HepG2 (cell line): Measurements from ENCODE around the gene PRRG3. TPM values are rescaled to one million over a fixed set of nuclear protein-coding genes. Genes with fewer than 3 reads are reported as not detected.

Experiments
- ATAC-seq: fragments of 200-7000 bp; cut with Tn5 transposase; 3 replicates; pipeline ENCODE4 v1.9.1; 2020; ENCODE audit warnings: mild to moderate bottlenecking, moderate library complexity
- BruUV-seq: library from RNA; stranded (reverse); fragments of 400-500 nt; replicated peaks from 2 replicates; lab custom pipeline; 2021; lab: Mats Ljungman, UMichigan
- CTCF ChIA-PET: fragments of 300-600 bp; formaldehyde crosslinking; extraction: SDS; loops from one replicate; lab custom pipeline; 2021; ENCODE audit warnings: low total read pairs, inconsistent platforms, low intra/inter-chr PET ratio; lab: Yijun Ruan, JAX
- POLR2A ChIA-PET: fragments of 350-600 bp; sonication (Branson Sonifier 250); formaldehyde crosslinking; loops from one replicate; lab custom pipeline; 2020; ENCODE audit warnings: antibody characterized with exemption, inconsistent platforms; lab: Yijun Ruan, JAX
- DNase-seq: peaks from one replicate; pipeline ENCODE4 v3.0.0-alpha.2; 2015; ENCODE audit warnings: low spot score
- FAIRE-seq: peaks from 3 replicates; lab custom pipeline; 2011; peaks lifted over from hg19 to GRCh38; lab: Jason Lieb, UNC
- H2AFZ ChIP-seq: one replicate; pipeline ENCODE4 v1.6.1; 2011; ENCODE audit warnings: low read length, inconsistent platforms
- H3K27ac ChIP-seq: fragments of 300-600 bp; 3 replicates; pipeline ENCODE4 v1.8.0; 2011; ENCODE audit warnings: mixed run types, mild to moderate bottlenecking, mixed read lengths, low read length, inconsistent platforms; ENCODE audit not compliant: insufficient read depth; ENCODE audit errors: extremely low read length
- H3K27me3 ChIP-seq, 2 experiments: fragments of 200-600 bp in 1 of 2; 2 replicates in 1 of 2; 3 replicates in 1 of 2; pipeline versions ENCODE4 v1.6.0 to v1.8.0; 2011; ENCODE audit warnings: low read length in 2 of 2, mild to moderate bottlenecking in 2 of 2, moderate library complexity in 2 of 2, inconsistent platforms in 1 of 2; ENCODE audit not compliant: insufficient read depth in 2 of 2, control insufficient read depth in 1 of 2
- H3K36me3 ChIP-seq, 2 experiments: fragments of 200-600 bp in 1 of 2; replicated peaks in 1 of 2; 2 replicates in 1 of 2; 3 replicates in 1 of 2; pipeline versions ENCODE4 v1.5.1 to v1.8.0; 2011; ENCODE audit warnings: low read length in 2 of 2, inconsistent platforms in 1 of 2; ENCODE audit not compliant: insufficient read depth in 2 of 2, control insufficient read depth in 1 of 2
- H3K4me1 ChIP-seq: 2 replicates; pipeline ENCODE4 v1.5.1; 2012; ENCODE audit warnings: low read length, inconsistent platforms; ENCODE audit not compliant: insufficient read depth
- H3K4me2 ChIP-seq: 2 replicates; pipeline ENCODE4 v1.6.0; 2011; ENCODE audit warnings: low read depth, low read length, inconsistent platforms
- H3K4me3 ChIP-seq, 3 experiments: fragments of 200-600 bp in 1 of 3; sonication (generic), shearing (Covaris generic) in 1 of 3; replicated peaks in 1 of 3; 2 replicates each; pipeline ENCODE4 v1.5.1; 2011 to 2016; ENCODE audit warnings: low read length in 3 of 3, inconsistent platforms in 2 of 3, low read depth in 2 of 3, mild to moderate bottlenecking in 2 of 3, control low read depth in 1 of 3, mixed read lengths in 1 of 3; ENCODE audit not compliant: insufficient read depth in 1 of 3
- H3K79me2 ChIP-seq: one replicate; pipeline ENCODE4 v1.6.1; 2011; ENCODE audit warnings: low read length, inconsistent platforms; ENCODE audit not compliant: insufficient read depth
- H3K9ac ChIP-seq: 2 replicates; pipeline ENCODE4 v1.6.0; 2011; ENCODE audit warnings: mild to moderate bottlenecking, low read depth, low read length, inconsistent platforms; ENCODE audit not compliant: insufficient read depth
- H3K9me3 ChIP-seq: 2 replicates; pipeline ENCODE4 v1.5.1; 2012; ENCODE audit warnings: mild to moderate bottlenecking, low read length
- H4K20me1 ChIP-seq: 2 replicates; pipeline ENCODE4 v1.6.0; 2011; ENCODE audit warnings: inconsistent platforms, mild to moderate bottlenecking, low read length, moderate library complexity; ENCODE audit not compliant: insufficient read depth
- ATF7 ChIP-seq, 2 experiments: fragments of 450-650 bp in 1 of 2; sonication (generic) in 1 of 2; formaldehyde crosslinking in 1 of 2; IDR thresholded peaks; 2 replicates each; pipeline versions ENCODE4 v1.4.0 to v1.6.1; 2016 to 2020; ENCODE audit warnings: antibody characterized with exemption in 1 of 2, mild to moderate bottlenecking in 1 of 2, missing genetic modification reagents in 1 of 2
- CTCF ChIP-seq: sonication (generic); formaldehyde crosslinking; IDR thresholded peaks from 2 replicates; pipeline ENCODE4 v1.5.0; 2020; ENCODE audit warnings: mild to moderate bottlenecking, missing genetic modification reagents, moderate library complexity
- NFE2 ChIP-seq: sonication (generic); formaldehyde crosslinking; IDR thresholded peaks from 2 replicates; pipeline ENCODE4 v1.4.0; 2020; ENCODE audit warnings: missing genetic modification reagents
- NFKBIZ ChIP-seq: IDR thresholded peaks from 2 replicates; pipeline ENCODE4 v1.6.1; 2018; ENCODE audit warnings: missing genetic modification reagents, missing compliant biosample characterization
- SIN3B ChIP-seq: fragments of 150-350 bp; IDR thresholded peaks from 2 replicates; pipeline ENCODE4 v1.6.1; 2014; ENCODE audit warnings: low read length
- STAG1 ChIP-seq: sonication (generic); formaldehyde crosslinking; IDR thresholded peaks from 2 replicates; pipeline ENCODE4 v1.4.0; 2020; ENCODE audit warnings: missing genetic modification reagents
- ZEB1 ChIP-seq: IDR thresholded peaks from 2 replicates; pipeline ENCODE4 v1.6.1; 2012; ENCODE audit warnings: mild to moderate bottlenecking, low read depth, inconsistent platforms; ENCODE audit not compliant: insufficient replicate concordance
- ZNF256 ChIP-seq: sonication (generic); formaldehyde crosslinking; conservative IDR thresholded peaks from 2 replicates; pipeline ENCODE4 v1.4.0; 2020; ENCODE audit warnings: missing genetic modification reagents
- ZNF646 ChIP-seq: sonication (generic); formaldehyde crosslinking; IDR thresholded peaks from 2 replicates; pipeline ENCODE4 v1.9.0; 2021; ENCODE audit warnings: mild to moderate bottlenecking, missing genetic modification reagents
- WGBS: methylation state at CpG from one replicate; pipeline ENCODE4 v1.1.6; 2017; ENCODE audit warnings: low lambda C conversion rate; 5-methylcytosine and 5-hydroxymethylcytosine counted together
- in situ Hi-C: cut with HindIII; loops from 2 replicates; pipeline ENCODE4 v1.10.0; 2017; ENCODE audit warnings: low pct_unique_long_range_greater_than_20kb; ENCODE audit not compliant: extremely low pct_ligation_motif_present
- intact Hi-C: fragments of 100-400 bp; cut with micrococcal nuclease; formaldehyde crosslinking; loops from one replicate; pipeline ENCODE4 v1.10.0; 2022; ENCODE audit not compliant: unreplicated experiment
- polyA plus RNA-seq, 8 experiments: library from polyadenylated mRNA; depleted of rRNA in 3 of 8; stranded (reverse) in 7 of 8; unstranded in 1 of 8; fragments of >200 nt; fragmentation: Illumina TruSeq in 4 of 8; extraction: Trizol in 4 of 8; gene quantifications; 2 replicates each; pipeline versions ENCODE4 v1.2.1 to v1.2.3, GENCODE V29; 2011 to 2016; ENCODE audit warnings: low read depth in 4 of 8, missing spikeins in 1 of 8, mixed read lengths in 1 of 8; ENCODE audit not compliant: insufficient read depth in 1 of 8
- total RNA-seq, 5 experiments: library from RNA; depleted of rRNA; stranded (reverse); fragments of >200 nt; fragmentation: Illumina TruSeq; extraction: Trizol; gene quantifications; 2 replicates each; pipeline ENCODE4 v1.2.3, GENCODE V29; 2016; ENCODE audit warnings: low read depth in 1 of 5

The PRRG3 gene
- total and polyA plus RNA-seq, 2 of the 13 experiments (the other 11 are each of a cell fraction or from before 2014, with no cell fraction given) = not detected

- TF ChIP-seq ZNF646 (CRISPR knock-in tag) = no peak
- no peak for TF ChIP-seq ZNF256
- no peak for TF ChIP-seq ZEB1
- TF ChIP-seq ATF7 (IDR thresholded peaks at IDR 0.05) = no peak
- no peak for TF ChIP-seq ATF7 (CRISPR knock-in tag; IDR thresholded peaks at IDR 0.05)
These were observed 17.0 kb downstream of the PRRG3 start (continued) for GRCh38 chrX:151712253-151712652.

GRCh38 chrX:151713849-151714248, 18.6 kb downstream of the PRRG3 start:
- no peaks in the 10 kb centered on the region for H3K27me3 ChIP-seq
- POLR2A ChIA-PET = no interaction called here
- H4K20me1 ChIP-seq = no peaks in the 10 kb centered on the region
- no peaks in the 10 kb centered on the region for H3K4me1 ChIP-seq
- no peak overlapping the region for H3K4me2 ChIP-seq
- no peak overlapping the region for H3K27ac ChIP-seq
- no peak for FAIRE-seq
- H3K9ac ChIP-seq = no peak overlapping the region
- no peaks in the 10 kb centered on the region for H3K79me2 ChIP-seq
- intact Hi-C loops = no loop called here
- in situ Hi-C loops = no loop called here
- DNase-seq = peak; percentile 0
- no peaks in the 10 kb centered on the region for H3K36me3 ChIP-seq
- TF ChIP-seq CTCF (CRISPR knock-in tag) = peak; percentile 63
- TF ChIP-seq NFE2 = no peak
- TF ChIP-seq NFKBIZ (CRISPR knock-in tag) = no peak
- TF ChIP-seq STAG1 (CRISPR knock-in tag) = peak; percentile 57
- no peak for TF ChIP-seq SIN3B
- BruUV-seq = no TSS peak
- H3K4me3 ChIP-seq = no peak overlapping the region
- ATAC-seq = peak; percentile 87
- no peak overlapping the region for H2AFZ ChIP-seq
- WGBS = 10% methylated on average over 1 of the region's 3 CpGs
- CTCF ChIA-PET = interaction anchor here (1.5 kb wide), 1 partner anchor 922 kb away, joined by 4 read pairs; no protein-coding TSS in a partner anchor
- H3K9me3 ChIP-seq = no peaks in the 10 kb centered on the region
